Stimulated activated CD8-positive, alpha-beta memory T cell treated with anti-CD3 and anti-CD28 coated beads, Interleukin-15, amount 100 ng/mL, for 4 hours (primary cell): Measurements from ENCODE around the gene GUCA1C.

ENCODE experiments used
- DNase-seq, 2 donors: peaks; one replicate each; pipeline ENCODE4 v3.0.0-alpha.2; 2020; ENCODE audit warnings: low read depth in 2 of 2

GUCA1C gene

GRCh38 chr3:108953700-108954099, at the start of gene GUCA1C:
TSS of gene GUCA1C (minus strand) at chr3:108953879. CDS start at chr3:108953762, 117 bp downstream.
- DNase-seq = no peak

- DNase-seq = no peak
Measured at GRCh38 chr3:108998436-108998835, 44.8 kb upstream of the GUCA1C start.

- no peak for DNase-seq
Measured at GRCh38 chr3:108985844-108986243, 32.2 kb upstream of the GUCA1C start.

- no peak for DNase-seq
Measured at GRCh38 chr3:108983051-108983450, 29.4 kb upstream of the GUCA1C start.

GRCh38 chr3:108976058-108976457, 22.4 kb upstream of the GUCA1C start:
- DNase-seq = no peak

- DNase-seq = no peak
Measured at GRCh38 chr3:108973019-108973418, 19.3 kb upstream of the GUCA1C start.

- DNase-seq = no peak
Measured at GRCh38 chr3:108972482-108972881, 18.8 kb upstream of the GUCA1C start.

GRCh38 chr3:108970561-108970960, 16.9 kb upstream of the GUCA1C start:
- no peak for DNase-seq

GRCh38 chr3:108966773-108967172, 13.1 kb upstream of the GUCA1C start:
- DNase-seq = no peak

- DNase-seq = no peak
Measured at GRCh38 chr3:108959017-108959416, 5.3 kb upstream of the GUCA1C start.

GRCh38 chr3:108953210-108953609, 469 bp downstream of the GUCA1C start:
- DNase-seq = no peak

GRCh38 chr3:108951820-108952501, 1.7 kb downstream of the GUCA1C start:
- DNase-seq = no peak

GRCh38 chr3:108947855-108948254, 5.8 kb downstream of the GUCA1C start:
- no peak for DNase-seq

- no peak for DNase-seq
Measured at GRCh38 chr3:108946292-108947285, 7.1 kb downstream of the GUCA1C start.

GRCh38 chr3:108940568-108941263, 13.0 kb downstream of the GUCA1C start:
- DNase-seq = no peak

- DNase-seq = no peak
Measured at GRCh38 chr3:108940166-108940565, 13.5 kb downstream of the GUCA1C start.

GRCh38 chr3:108936924-108937689, 16.6 kb downstream of the GUCA1C start:
- no peak for DNase-seq

GRCh38 chr3:108931035-108931434, 22.6 kb downstream of the GUCA1C start:
- DNase-seq = no peak

- no peak for DNase-seq
Measured at GRCh38 chr3:108918866-108919265, 34.8 kb downstream of the GUCA1C start.

- DNase-seq = peak; percentile 2 to 27
Measured at GRCh38 chr3:108914774-108915641, 38.7 kb downstream of the GUCA1C start.
